ENCODE data around the gene GAK.

The GAK gene

DNA sequence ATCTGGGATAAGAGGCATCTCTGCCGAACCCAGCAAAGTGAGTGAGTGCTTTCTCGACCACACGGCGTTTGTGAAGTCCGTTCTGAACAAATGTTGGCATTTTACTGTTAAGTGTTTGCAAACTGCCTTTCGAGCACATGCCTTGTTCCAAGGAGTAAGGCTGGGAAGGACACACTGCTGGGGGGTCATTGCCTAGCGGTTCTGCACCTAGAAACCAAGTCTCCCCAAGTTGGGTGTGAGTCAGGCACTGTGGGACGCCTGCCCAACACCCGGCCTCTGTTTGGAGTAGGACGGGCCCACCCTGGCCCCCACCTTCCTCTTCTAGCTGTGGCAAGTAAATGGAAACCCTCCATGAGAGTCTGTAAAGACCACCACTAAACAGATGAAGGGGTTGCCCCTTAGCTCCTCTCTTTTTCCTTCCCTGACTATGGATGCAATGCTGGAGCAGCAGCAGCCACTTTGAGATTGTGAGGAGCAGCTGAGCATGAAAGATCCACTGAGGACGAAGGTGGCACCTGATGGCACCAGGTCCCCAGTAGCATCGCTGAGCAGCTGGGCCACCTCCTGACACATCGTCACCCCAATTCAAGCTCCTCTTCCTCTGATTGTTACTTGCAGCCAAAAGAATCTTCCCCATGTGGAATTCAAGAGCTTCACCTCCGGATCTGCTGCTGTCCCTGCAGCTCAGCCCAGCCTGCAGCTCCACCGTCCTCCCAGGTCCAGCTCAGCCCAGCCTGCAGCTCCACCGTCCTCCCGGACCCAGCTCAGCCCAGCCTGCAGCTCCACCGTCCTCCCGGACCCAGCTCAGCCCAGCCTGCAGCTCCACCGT, 112.5 kb downstream of the GAK start:
- Histone ChIP-seq H3K4me2 (ENCODE audit: low read depth, low read length, poor library complexity, severe bottlenecking) (no peak overlapping the region), H3K9ac (ENCODE audit: low read length) (no peak overlapping the region), H3K9me2 (replicated peaks; ENCODE audit: insufficient read depth, low read length) (no peaks in the 10 kb centered on the region), H3K9me3 (ENCODE audit: insufficient read depth, low read length) (no peaks in the 10 kb centered on the region), H3K36me3 (ENCODE audit: low read length) (no peaks in the 10 kb centered on the region), H3F3A (ENCODE audit: insufficient read depth) (0 out of 2 replicates have a peak, but pooled peaks cover 3% of the 10 kb centered on the region), H3K27me3 (ENCODE audit: low read length) (no peaks in the 10 kb centered on the region), H3K79me2 (ENCODE audit: insufficient read depth, low read length) (no peaks in the 10 kb centered on the region), H3K4me3 (ENCODE audit: insufficient read depth, low read length, poor library complexity, severe bottlenecking) (no peak overlapping the region), H2AFZ (ENCODE audit: low read depth, low read length, severe bottlenecking) (no peak overlapping the region), H3K27ac (ENCODE audit: low read depth, low read length) (no peak overlapping the region), H4K20me1 (ENCODE audit: low read depth, low read length) (no peaks in the 10 kb centered on the region)
- no peak for TF ChIP-seq EZH2phosphoT487 (conservative IDR thresholded peaks at IDR 0.05; ENCODE audit: low read length)
- TF ChIP-seq, protein P1, sequence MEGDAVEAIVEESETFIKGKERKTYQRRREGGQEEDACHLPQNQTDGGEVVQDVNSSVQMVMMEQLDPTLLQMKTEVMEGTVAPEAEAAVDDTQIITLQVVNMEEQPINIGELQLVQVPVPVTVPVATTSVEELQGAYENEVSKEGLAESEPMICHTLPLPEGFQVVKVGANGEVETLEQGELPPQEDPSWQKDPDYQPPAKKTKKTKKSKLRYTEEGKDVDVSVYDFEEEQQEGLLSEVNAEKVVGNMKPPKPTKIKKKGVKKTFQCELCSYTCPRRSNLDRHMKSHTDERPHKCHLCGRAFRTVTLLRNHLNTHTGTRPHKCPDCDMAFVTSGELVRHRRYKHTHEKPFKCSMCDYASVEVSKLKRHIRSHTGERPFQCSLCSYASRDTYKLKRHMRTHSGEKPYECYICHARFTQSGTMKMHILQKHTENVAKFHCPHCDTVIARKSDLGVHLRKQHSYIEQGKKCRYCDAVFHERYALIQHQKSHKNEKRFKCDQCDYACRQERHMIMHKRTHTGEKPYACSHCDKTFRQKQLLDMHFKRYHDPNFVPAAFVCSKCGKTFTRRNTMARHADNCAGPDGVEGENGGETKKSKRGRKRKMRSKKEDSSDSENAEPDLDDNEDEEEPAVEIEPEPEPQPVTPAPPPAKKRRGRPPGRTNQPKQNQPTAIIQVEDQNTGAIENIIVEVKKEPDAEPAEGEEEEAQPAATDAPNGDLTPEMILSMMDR (IDR thresholded peaks at IDR 0.05; ENCODE audit: insufficient read depth, low read length, poor library complexity, severe bottlenecking), result no peak

DNA sequence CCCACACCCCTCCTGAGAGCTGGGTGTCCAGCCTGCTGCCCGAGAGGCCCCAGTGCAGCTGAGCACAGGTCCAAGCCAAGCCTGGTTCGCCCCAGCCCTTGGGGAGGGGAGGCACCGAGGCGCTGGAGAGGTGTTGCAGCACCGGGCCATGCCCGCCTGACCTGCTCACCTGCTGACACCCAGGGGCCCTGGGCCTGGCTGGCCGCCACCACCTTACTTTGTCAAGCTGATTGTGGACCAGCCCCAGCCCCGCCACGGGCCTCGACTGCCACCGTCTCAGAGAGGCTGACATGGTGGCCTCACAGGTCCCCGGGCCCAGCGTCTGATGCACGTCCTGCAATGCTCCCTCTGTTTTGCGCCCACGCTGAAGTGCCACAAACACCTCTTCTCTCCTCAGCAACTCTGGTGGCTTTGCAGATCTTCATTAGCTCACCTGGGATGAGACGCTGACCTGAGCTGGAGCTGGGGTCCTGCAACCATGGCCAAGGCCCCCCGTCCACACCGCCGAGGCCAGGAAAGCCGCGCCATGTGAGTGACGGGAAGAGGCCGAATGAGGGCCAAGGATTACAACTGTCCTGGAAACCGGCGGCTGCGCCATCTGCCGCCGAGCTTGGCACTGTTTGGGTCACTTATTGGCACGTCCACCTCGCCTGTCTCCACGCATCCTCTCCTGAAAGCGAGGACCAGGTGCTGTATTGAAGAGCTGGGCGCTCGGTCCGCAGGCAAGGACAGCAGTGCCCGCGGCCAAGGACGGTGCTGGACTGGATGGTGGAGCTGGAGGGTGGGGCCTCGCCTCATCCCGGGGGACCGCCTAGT, 113.8 kb downstream of the GAK start:
- H3K79me2 ChIP-seq (ENCODE audit: insufficient read depth, low read length), result no peaks in the 10 kb centered on the region
- no peak overlapping the region for H3K4me3 ChIP-seq (ENCODE audit: insufficient read depth, low read length, poor library complexity, severe bottlenecking)
- no peaks in the 10 kb centered on the region for H4K20me1 ChIP-seq (ENCODE audit: low read depth, low read length)
- no peak overlapping the region for H2AFZ ChIP-seq (ENCODE audit: low read depth, low read length, severe bottlenecking)
- no peak overlapping the region for H3K27ac ChIP-seq (ENCODE audit: low read depth, low read length)
- no peak overlapping the region for H3K9ac ChIP-seq (ENCODE audit: low read length)
- 0 out of 2 replicates have a peak, but pooled peaks cover 3% of the 10 kb centered on the region for H3F3A ChIP-seq (ENCODE audit: insufficient read depth)
- H3K9me2 ChIP-seq (replicated peaks; ENCODE audit: insufficient read depth, low read length), result no peaks in the 10 kb centered on the region
- H3K4me2 ChIP-seq (ENCODE audit: low read depth, low read length, poor library complexity, severe bottlenecking), result no peak overlapping the region
- no peak for TF ChIP-seq EZH2phosphoT487 (conservative IDR thresholded peaks at IDR 0.05; ENCODE audit: low read length)
- TF ChIP-seq, protein P1 (IDR thresholded peaks at IDR 0.05; ENCODE audit: insufficient read depth, low read length, poor library complexity, severe bottlenecking), result no peak
- H3K9me3 ChIP-seq (ENCODE audit: insufficient read depth, low read length), result no peaks in the 10 kb centered on the region
- H3K27me3 ChIP-seq (ENCODE audit: low read length), result no peaks in the 10 kb centered on the region
- no peaks in the 10 kb centered on the region for H3K36me3 ChIP-seq (ENCODE audit: low read length)

DNA sequence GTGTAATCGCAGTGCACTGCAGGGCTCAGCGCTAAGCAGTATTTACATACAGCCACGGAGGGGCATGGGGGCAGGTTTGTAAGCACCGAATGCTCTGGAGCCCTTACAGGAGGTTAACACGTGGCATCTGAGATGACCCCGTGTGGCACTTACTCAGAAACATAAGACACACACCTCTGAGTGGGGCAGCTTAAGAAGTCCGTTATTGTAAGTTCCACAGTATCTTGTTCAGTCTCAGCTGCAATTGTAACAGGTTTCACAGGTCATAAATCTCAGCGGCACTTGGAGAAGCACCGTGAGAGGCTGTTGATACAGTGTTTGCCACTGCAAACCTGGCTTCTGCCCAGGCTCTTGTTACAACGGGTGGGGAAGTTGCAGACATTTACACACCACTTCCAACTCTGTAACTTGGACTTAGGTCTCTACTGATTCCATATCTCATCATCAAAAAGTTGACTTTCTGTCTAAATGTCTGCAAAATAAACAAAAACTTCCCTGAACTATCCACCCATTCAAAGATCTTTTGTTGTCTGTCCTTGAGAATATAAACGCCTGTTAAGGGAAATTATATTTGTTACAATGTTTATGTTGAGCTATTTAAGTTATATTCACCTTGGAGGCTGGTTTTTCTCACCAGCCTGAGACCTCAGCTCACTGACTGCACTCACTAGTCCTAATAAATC, 116.5 kb downstream of the GAK start:
- no peak overlapping the region for H3K4me2 ChIP-seq (ENCODE audit: low read depth, low read length, poor library complexity, severe bottlenecking)
- no peak overlapping the region for H3K4me3 ChIP-seq (ENCODE audit: insufficient read depth, low read length, poor library complexity, severe bottlenecking)
- H3K27me3 ChIP-seq (ENCODE audit: low read length), result no peaks in the 10 kb centered on the region
- H3K36me3 ChIP-seq (ENCODE audit: low read length), result no peaks in the 10 kb centered on the region
- no peak overlapping the region for H2AFZ ChIP-seq (ENCODE audit: low read depth, low read length, severe bottlenecking)
- H3K9ac ChIP-seq (ENCODE audit: low read length), result no peak overlapping the region
- 0 out of 2 replicates have a peak, but pooled peaks cover 3% of the 10 kb centered on the region for H3F3A ChIP-seq (ENCODE audit: insufficient read depth)
- no peaks in the 10 kb centered on the region for H3K9me2 ChIP-seq (replicated peaks; ENCODE audit: insufficient read depth, low read length)
- TF ChIP-seq EZH2phosphoT487 (conservative IDR thresholded peaks at IDR 0.05; ENCODE audit: low read length), result no peak
- TF ChIP-seq, protein P1 (IDR thresholded peaks at IDR 0.05; ENCODE audit: insufficient read depth, low read length, poor library complexity, severe bottlenecking), result no peak
- H3K9me3 ChIP-seq (ENCODE audit: insufficient read depth, low read length), result no peaks in the 10 kb centered on the region
- H3K27ac ChIP-seq (ENCODE audit: low read depth, low read length), result no peak overlapping the region
- H4K20me1 ChIP-seq (ENCODE audit: low read depth, low read length), result no peaks in the 10 kb centered on the region
- H3K79me2 ChIP-seq (ENCODE audit: insufficient read depth, low read length), result no peaks in the 10 kb centered on the region

All from SU-DHL-6 (cell line).